Measurements from ENCODE around the gene PTK6.

PTK6 gene

GRCh38 chr20:63520934-63521601 lies 16.1 kb downstream of the PTK6 start:
- TF ChIP-seq GLIS3 (CRISPR knock-in tag; IDR thresholded peaks at IDR 0.05) (0 out of 2 replicates have a peak, but pooled peaks have one; percentile 21), ZFP30 (CRISPR knock-in tag; IDR thresholded peaks at IDR 0.05) (no peak)
- ATAC-seq: peak; percentile 52

GRCh38 chr20:63520504-63520933 lies 16.7 kb downstream of the PTK6 start, which contains the start of gene PPDPF:
Gene PPDPF, plus strand, starts transcription at chr20:63520765. Its CDS starts 544 bp downstream, at chr20:63521309.
- ATAC-seq: peak; percentile 74
- TF ChIP-seq ZNF565 (CRISPR knock-in tag; conservative IDR thresholded peaks at IDR 0.05; ENCODE audit: low read depth): no peak
- TF ChIP-seq PPARA (CRISPR knock-in tag; IDR thresholded peaks at IDR 0.05; ENCODE audit: borderline replicate concordance): no peak
- no peak for TF ChIP-seq ZFP30 (CRISPR knock-in tag; IDR thresholded peaks at IDR 0.05)
- no peak for TF ChIP-seq ARNTL (CRISPR knock-in tag; IDR thresholded peaks at IDR 0.05; ENCODE audit: borderline replicate concordance, low read depth)
- no peak for TF ChIP-seq ZNF8 (CRISPR knock-in tag; IDR thresholded peaks at IDR 0.05)
- no peak for TF ChIP-seq POU6F1 (CRISPR knock-in tag; IDR thresholded peaks at IDR 0.05; ENCODE audit: borderline replicate concordance, low read depth)
- TF ChIP-seq TOX (CRISPR knock-in tag; IDR thresholded peaks at IDR 0.05; ENCODE audit: borderline replicate concordance): no peak
- TF ChIP-seq ZFP3 (CRISPR knock-in tag; IDR thresholded peaks at IDR 0.05): no peak
- no peak for TF ChIP-seq RARB (CRISPR knock-in tag; IDR thresholded peaks at IDR 0.05)
- no peak for TF ChIP-seq BACH2 (CRISPR knock-in tag; IDR thresholded peaks at IDR 0.05; ENCODE audit: borderline replicate concordance)
- no peak for TF ChIP-seq CSRNP3 (CRISPR knock-in tag; IDR thresholded peaks at IDR 0.05)

- ATAC-seq: peak; percentile 75
- TF ChIP-seq CSDC2 (CRISPR knock-in tag; IDR thresholded peaks at IDR 0.05): no peak
- no peak for TF ChIP-seq ISL1 (CRISPR knock-in tag; IDR thresholded peaks at IDR 0.05)
- TF ChIP-seq TOX (CRISPR knock-in tag; IDR thresholded peaks at IDR 0.05; ENCODE audit: borderline replicate concordance): no peak
- no peak for TF ChIP-seq TSHZ2 (CRISPR knock-in tag; IDR thresholded peaks at IDR 0.05)
- no peak for TF ChIP-seq GLIS3 (CRISPR knock-in tag; IDR thresholded peaks at IDR 0.05)
- no peak for TF ChIP-seq ZFP3 (CRISPR knock-in tag; IDR thresholded peaks at IDR 0.05)
- TF ChIP-seq CSRNP3 (CRISPR knock-in tag; IDR thresholded peaks at IDR 0.05): no peak
- TF ChIP-seq SNAI2 (CRISPR knock-in tag; IDR thresholded peaks at IDR 0.05): no peak
- TF ChIP-seq ZNF8 (CRISPR knock-in tag; IDR thresholded peaks at IDR 0.05): no peak
- TF ChIP-seq TCF4 (CRISPR knock-in tag; IDR thresholded peaks at IDR 0.05; ENCODE audit: borderline replicate concordance): no peak
- TF ChIP-seq OSR1 (CRISPR knock-in tag; IDR thresholded peaks at IDR 0.05): no peak
- no peak for TF ChIP-seq ZFP30 (CRISPR knock-in tag; IDR thresholded peaks at IDR 0.05)
- no peak for TF ChIP-seq ESRRG (CRISPR knock-in tag; IDR thresholded peaks at IDR 0.05)
These were observed 17.3 kb downstream of the PTK6 start for GRCh38 chr20:63519668-63520503.
